ENCODE measurements around the gene PPDPF.

Gene PPDPF

GRCh38 chr20:63487781-63488241 lies 32.8 kb upstream of the PPDPF start:
- Histone ChIP-seq H3K36me3 (ENCODE audit: control insufficient read depth, insufficient read depth, low read length) (no peaks in the 10 kb centered on the region), H3K4me1 (ENCODE audit: control insufficient read depth, insufficient read depth, low read length) (peaks cover 2% of the 10 kb centered on the region), H3K27me3 (ENCODE audit: control insufficient read depth, insufficient read depth, low read length, poor library complexity, severe bottlenecking) (peaks cover 46% of the 10 kb centered on the region), H3K9me3 (ENCODE audit: control insufficient read depth, low read length) (no peaks in the 10 kb centered on the region), H3K27ac (ENCODE audit: insufficient read depth, low read depth, low read length, poor library complexity, severe bottlenecking) (no peak overlapping the region), H3K4me3 (ENCODE audit: insufficient read depth, low read depth, low read length) (no peak overlapping the region)
- 16 to 19% methylated on average over 39 of the region's 40 CpGs for WGBS, 2 experiments

GRCh38 chr20:63488315-63489251 lies 32.0 kb upstream of the PPDPF start:
- peaks cover 2% of the 10 kb centered on the region for H3K4me1 ChIP-seq (ENCODE audit: control insufficient read depth, insufficient read depth, low read length)
- H3K4me3 ChIP-seq (ENCODE audit: insufficient read depth, low read depth, low read length) = peak overlapping the region; percentile 11
- H3K36me3 ChIP-seq (ENCODE audit: control insufficient read depth, insufficient read depth, low read length) = no peaks in the 10 kb centered on the region
- H3K27ac ChIP-seq (ENCODE audit: insufficient read depth, low read depth, low read length, poor library complexity, severe bottlenecking) = no peak overlapping the region
- no peaks in the 10 kb centered on the region for H3K9me3 ChIP-seq (ENCODE audit: control insufficient read depth, low read length)
- 25% methylated on average over 83 of the region's 83 CpGs for WGBS, 2 experiments
- H3K27me3 ChIP-seq (ENCODE audit: control insufficient read depth, insufficient read depth, low read length, poor library complexity, severe bottlenecking) = peaks cover 46% of the 10 kb centered on the region

GRCh38 chr20:63490416-63490815 lies 30.1 kb upstream of the PPDPF start:
- Histone ChIP-seq H3K36me3 (ENCODE audit: control insufficient read depth, insufficient read depth, low read length) (no peaks in the 10 kb centered on the region), H3K4me1 (ENCODE audit: control insufficient read depth, insufficient read depth, low read length) (peaks cover 2% of the 10 kb centered on the region)
- 93 to 94% methylated on average over 24 of the region's 24 CpGs for WGBS, 2 experiments

GRCh38 chr20:63491078-63491477 lies 29.5 kb upstream of the PPDPF start:
- Histone ChIP-seq H3K36me3 (ENCODE audit: control insufficient read depth, insufficient read depth, low read length) (no peaks in the 10 kb centered on the region), H3K27ac (ENCODE audit: insufficient read depth, low read depth, low read length, poor library complexity, severe bottlenecking) (no peak overlapping the region), H3K4me3 (ENCODE audit: insufficient read depth, low read depth, low read length) (no peak overlapping the region), H3K27me3 (ENCODE audit: control insufficient read depth, insufficient read depth, low read length, poor library complexity, severe bottlenecking) (peaks cover 53% of the 10 kb centered on the region), H3K4me1 (ENCODE audit: control insufficient read depth, insufficient read depth, low read length) (peaks cover 2% of the 10 kb centered on the region), H3K9me3 (ENCODE audit: control insufficient read depth, low read length) (no peaks in the 10 kb centered on the region)
- WGBS, 2 experiments = 86 to 88% methylated on average over 4 of the region's 4 CpGs

More at GRCh38 chr20:63490416-63490815, 30.1 kb upstream of the PPDPF start:
- H3K27me3 ChIP-seq (ENCODE audit: control insufficient read depth, insufficient read depth, low read length, poor library complexity, severe bottlenecking) = peaks cover 47% of the 10 kb centered on the region
- H3K9me3 ChIP-seq (ENCODE audit: control insufficient read depth, low read length) = no peaks in the 10 kb centered on the region
- no peak overlapping the region for H3K4me3 ChIP-seq (ENCODE audit: insufficient read depth, low read depth, low read length)
- H3K27ac ChIP-seq (ENCODE audit: insufficient read depth, low read depth, low read length, poor library complexity, severe bottlenecking) = no peak overlapping the region

GRCh38 chr20:63491635-63492230 lies 28.8 kb upstream of the PPDPF start:
- H3K27me3 ChIP-seq (ENCODE audit: control insufficient read depth, insufficient read depth, low read length, poor library complexity, severe bottlenecking) = peaks cover 60% of the 10 kb centered on the region
- H3K4me1 ChIP-seq (ENCODE audit: control insufficient read depth, insufficient read depth, low read length) = peaks cover 2% of the 10 kb centered on the region
- 67 to 68% methylated on average over 4 of the region's 4 CpGs for WGBS, 2 experiments

GRCh38 chr20:63492518-63492917 lies 28.0 kb upstream of the PPDPF start:
- Histone ChIP-seq H3K27ac (ENCODE audit: insufficient read depth, low read depth, low read length, poor library complexity, severe bottlenecking) (no peak overlapping the region), H3K9me3 (ENCODE audit: control insufficient read depth, low read length) (no peaks in the 10 kb centered on the region), H3K4me1 (ENCODE audit: control insufficient read depth, insufficient read depth, low read length) (peaks cover 2% of the 10 kb centered on the region), H3K4me3 (ENCODE audit: insufficient read depth, low read depth, low read length) (no peak overlapping the region), H3K27me3 (ENCODE audit: control insufficient read depth, insufficient read depth, low read length, poor library complexity, severe bottlenecking) (peaks cover 60% of the 10 kb centered on the region), H3K36me3 (ENCODE audit: control insufficient read depth, insufficient read depth, low read length) (no peaks in the 10 kb centered on the region)
- WGBS, 2 experiments = 90 to 91% methylated on average over 2 of the region's 2 CpGs

More at GRCh38 chr20:63491635-63492230, 28.8 kb upstream of the PPDPF start:
- Histone ChIP-seq H3K9me3 (ENCODE audit: control insufficient read depth, low read length) (no peaks in the 10 kb centered on the region), H3K36me3 (ENCODE audit: control insufficient read depth, insufficient read depth, low read length) (no peaks in the 10 kb centered on the region), H3K27ac (ENCODE audit: insufficient read depth, low read depth, low read length, poor library complexity, severe bottlenecking) (no peak overlapping the region), H3K4me3 (ENCODE audit: insufficient read depth, low read depth, low read length) (no peak overlapping the region)

- no peak overlapping the region for H3K4me3 ChIP-seq (ENCODE audit: insufficient read depth, low read depth, low read length)
- 96 to 97% methylated on average over 14 of the region's 14 CpGs for WGBS, 2 experiments
- H3K4me1 ChIP-seq (ENCODE audit: control insufficient read depth, insufficient read depth, low read length) = peaks cover 2% of the 10 kb centered on the region
- no peaks in the 10 kb centered on the region for H3K9me3 ChIP-seq (ENCODE audit: control insufficient read depth, low read length)
- H3K27ac ChIP-seq (ENCODE audit: insufficient read depth, low read depth, low read length, poor library complexity, severe bottlenecking) = no peak overlapping the region
- H3K36me3 ChIP-seq (ENCODE audit: control insufficient read depth, insufficient read depth, low read length) = no peaks in the 10 kb centered on the region
- peaks cover 60% of the 10 kb centered on the region for H3K27me3 ChIP-seq (ENCODE audit: control insufficient read depth, insufficient read depth, low read length, poor library complexity, severe bottlenecking)
These were observed 27.6 kb upstream of the PPDPF start for GRCh38 chr20:63492982-63493381.

GRCh38 chr20:63493563-63494020 lies 27.0 kb upstream of the PPDPF start:
- H3K36me3 ChIP-seq (ENCODE audit: control insufficient read depth, insufficient read depth, low read length) = no peaks in the 10 kb centered on the region
- no peak overlapping the region for H3K27ac ChIP-seq (ENCODE audit: insufficient read depth, low read depth, low read length, poor library complexity, severe bottlenecking)
- H3K9me3 ChIP-seq (ENCODE audit: control insufficient read depth, low read length) = no peaks in the 10 kb centered on the region
- H3K4me3 ChIP-seq (ENCODE audit: insufficient read depth, low read depth, low read length) = no peak overlapping the region
- peaks cover 2% of the 10 kb centered on the region for H3K4me1 ChIP-seq (ENCODE audit: control insufficient read depth, insufficient read depth, low read length)
- WGBS, 2 experiments = 89 to 90% methylated on average over 13 of the region's 13 CpGs
- peaks cover 60% of the 10 kb centered on the region for H3K27me3 ChIP-seq (ENCODE audit: control insufficient read depth, insufficient read depth, low read length, poor library complexity, severe bottlenecking)

- Histone ChIP-seq H3K4me1 (ENCODE audit: control insufficient read depth, insufficient read depth, low read length) (no peaks in the 10 kb centered on the region), H3K27me3 (ENCODE audit: control insufficient read depth, insufficient read depth, low read length, poor library complexity, severe bottlenecking) (peaks cover 60% of the 10 kb centered on the region), H3K36me3 (ENCODE audit: control insufficient read depth, insufficient read depth, low read length) (no peaks in the 10 kb centered on the region), H3K4me3 (ENCODE audit: insufficient read depth, low read depth, low read length) (no peak overlapping the region), H3K9me3 (ENCODE audit: control insufficient read depth, low read length) (no peaks in the 10 kb centered on the region), H3K27ac (ENCODE audit: insufficient read depth, low read depth, low read length, poor library complexity, severe bottlenecking) (no peak overlapping the region)
- WGBS, 2 experiments = 90 to 93% methylated on average over 7 of the region's 7 CpGs
These were observed 26.5 kb upstream of the PPDPF start for GRCh38 chr20:63494084-63494419.

GRCh38 chr20:63494420-63495166 lies 26.0 kb upstream of the PPDPF start:
- Histone ChIP-seq H3K27me3 (ENCODE audit: control insufficient read depth, insufficient read depth, low read length, poor library complexity, severe bottlenecking) (peaks cover 60% of the 10 kb centered on the region), H3K4me3 (ENCODE audit: insufficient read depth, low read depth, low read length) (no peak overlapping the region), H3K36me3 (ENCODE audit: control insufficient read depth, insufficient read depth, low read length) (no peaks in the 10 kb centered on the region), H3K9me3 (ENCODE audit: control insufficient read depth, low read length) (no peaks in the 10 kb centered on the region), H3K4me1 (ENCODE audit: control insufficient read depth, insufficient read depth, low read length) (no peaks in the 10 kb centered on the region), H3K27ac (ENCODE audit: insufficient read depth, low read depth, low read length, poor library complexity, severe bottlenecking) (no peak overlapping the region)
- WGBS, 2 experiments = 92 to 94% methylated on average over 51 of the region's 51 CpGs
